Keratinocyte (primary cell): ENCODE results near the gene IL15. TPM values are rescaled to one million over a fixed set of nuclear protein-coding genes. Genes with fewer than 3 reads are reported as not detected.

Source experiments
- DNase-seq: peaks from one replicate; pipeline ENCODE4 v3.0.0-alpha.2; 2011; ENCODE audit warnings: low read depth, missing footprints, low spot score
- FAIRE-seq: peaks from 2 replicates; lab custom pipeline; 2011; peaks lifted over from hg19 to GRCh38; lab: Jason Lieb, UNC
- H2AFZ ChIP-seq: 2 replicates; pipeline ENCODE4 v1.6.0; 2012; ENCODE audit warnings: low read length, control low read depth, inconsistent platforms; ENCODE audit not compliant: control insufficient read depth
- H3K27ac ChIP-seq: 2 replicates; pipeline ENCODE4 v1.5.1; 2011; ENCODE audit warnings: low read length; ENCODE audit not compliant: control insufficient read depth, insufficient read depth
- H3K27me3 ChIP-seq: 3 replicates; pipeline ENCODE4 v1.6.0; 2011; ENCODE audit warnings: low read length; ENCODE audit not compliant: control insufficient read depth, insufficient read depth; ENCODE audit errors: extremely low read depth
- H3K36me3 ChIP-seq, 2 experiments: 2 replicates in 1 of 2; 3 replicates in 1 of 2; pipeline ENCODE4 v1.5.1; 2011; ENCODE audit warnings: low read length in 2 of 2, mild to moderate bottlenecking in 1 of 2; ENCODE audit not compliant: control insufficient read depth in 2 of 2, insufficient read depth in 2 of 2; ENCODE audit errors: extremely low read depth in 1 of 2
- H3K4me1 ChIP-seq: 3 replicates; pipeline ENCODE4 v1.5.1; 2011; ENCODE audit warnings: low read length; ENCODE audit not compliant: control insufficient read depth, insufficient read depth; ENCODE audit errors: extremely low read depth
- H3K4me2 ChIP-seq: 3 replicates; pipeline ENCODE4 v1.6.0; 2011; ENCODE audit warnings: low read depth, low read length; ENCODE audit not compliant: control insufficient read depth, insufficient read depth; ENCODE audit errors: extremely low read depth
- H3K4me3 ChIP-seq, 3 experiments: fragments of 200-600 bp in 1 of 3; sonication (generic) in 1 of 3; 2 replicates in 2 of 3; 3 replicates in 1 of 3; pipeline ENCODE4 v1.5.1; 2011 to 2016; ENCODE audit warnings: low read length in 3 of 3, mild to moderate bottlenecking in 3 of 3, control low read depth in 2 of 3, inconsistent platforms in 1 of 3, low read depth in 1 of 3, mixed read lengths in 1 of 3, mixed run types in 1 of 3, moderate library complexity in 1 of 3; ENCODE audit not compliant: control insufficient read depth in 2 of 3, insufficient read depth in 2 of 3; ENCODE audit errors: extremely low read depth in 1 of 3
- H3K79me2 ChIP-seq: 2 replicates; pipeline ENCODE4 v1.6.0; 2012; ENCODE audit warnings: low read length; ENCODE audit not compliant: control insufficient read depth, insufficient read depth
- H3K9ac ChIP-seq: 3 replicates; pipeline ENCODE4 v1.6.0; 2011; ENCODE audit warnings: low read length; ENCODE audit not compliant: control insufficient read depth, insufficient read depth; ENCODE audit errors: extremely low read depth
- H3K9me1 ChIP-seq: 3 replicates; pipeline ENCODE4 v1.6.0; 2011; ENCODE audit warnings: low read length; ENCODE audit not compliant: control insufficient read depth, insufficient read depth; ENCODE audit errors: extremely low read depth
- H3K9me3 ChIP-seq: 2 replicates; pipeline ENCODE4 v1.5.1; 2012; ENCODE audit warnings: low read depth, low read length; ENCODE audit not compliant: control insufficient read depth
- H4K20me1 ChIP-seq: 3 replicates; pipeline ENCODE4 v1.6.0; 2011; ENCODE audit warnings: low read length; ENCODE audit not compliant: control insufficient read depth, insufficient read depth; ENCODE audit errors: extremely low read depth
- EZH2 ChIP-seq: IDR thresholded peaks from one replicate; pipeline ENCODE4 v1.6.1; 2012; ENCODE audit warnings: inconsistent platforms, mild to moderate bottlenecking, low read length, moderate library complexity
- dilution Hi-C: fragments of 300-500 bp; cut with MboI; formaldehyde crosslinking; loops from one replicate; pipeline ENCODE4 v1.7.0; 2020; ENCODE audit warnings: low sequenced_read_pairs; ENCODE audit not compliant: extremely low pct_ligation_motif_present
- polyA plus RNA-seq, 5 experiments: library from polyadenylated mRNA; depleted of rRNA in 3 of 5; stranded (reverse) in 3 of 5; stranded (forward) in 1 of 5; unstranded in 1 of 5; fragments of >200 nt; gene quantifications; 1 replicate in 1 of 5; 2 replicates in 3 of 5; 3 replicates in 1 of 5; pipeline versions ENCODE4 v1.2.1 to v1.2.3, GENCODE V29; 2011 to 2012; ENCODE audit warnings: missing spikeins in 2 of 5, low read depth in 1 of 5, low replicate concordance in 1 of 5
- TF ChIP-seq, protein P1 (sequence below), 3 experiments: IDR thresholded peaks in 1 of 3; conservative IDR thresholded peaks in 1 of 3; optimal IDR thresholded peaks in 1 of 3; 2 replicates in 2 of 3; 3 replicates in 1 of 3; pipeline versions ENCODE3 to v1.5.1; 2011; ENCODE audit warnings: low read length in 3 of 3, mild to moderate bottlenecking in 3 of 3, moderate library complexity in 2 of 3, control low read depth in 1 of 3, inconsistent platforms in 1 of 3; ENCODE audit not compliant: insufficient read depth in 2 of 3; ENCODE audit errors: extremely low read depth in 1 of 3

Gene IL15
- polyA plus RNA-seq, 1 donor (not counting 4 experiments of a cell fraction or from before 2014, with no cell fraction given): 1.4 TPM

DNA sequence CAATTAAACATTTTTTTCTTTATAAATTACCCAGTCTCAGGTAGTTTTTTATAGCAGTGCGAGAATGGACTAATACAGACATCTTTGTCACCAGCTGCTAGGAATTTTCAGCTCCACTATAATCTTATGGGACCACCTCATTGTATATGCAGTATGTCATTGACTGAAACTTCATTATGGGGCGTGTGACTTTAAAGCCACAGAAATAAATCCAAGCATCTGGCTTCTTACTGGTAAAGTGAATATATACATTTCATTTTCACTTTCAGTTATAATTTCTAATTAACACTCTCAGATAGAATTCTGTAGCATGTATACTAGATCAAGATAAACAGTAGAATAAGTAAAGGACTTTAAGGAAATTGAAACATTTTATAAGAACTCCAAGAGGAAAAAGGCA is 21.9 kb downstream of the IL15 start:
- Histone ChIP-seq H3K27me3 (no peaks in the 10 kb centered on the region), H3K4me1 (no peaks in the 10 kb centered on the region), H3K27ac (no peak overlapping the region), H3K4me2 (no peak overlapping the region), H3K9me1 (no peaks in the 10 kb centered on the region), H3K9ac (no peak overlapping the region), H3K9me3 (no peaks in the 10 kb centered on the region), H3K36me3 (no peaks in the 10 kb centered on the region), H3K79me2 (no peaks in the 10 kb centered on the region), H4K20me1 (no peaks in the 10 kb centered on the region), H2AFZ (no peak overlapping the region), H3K4me3 (no peak overlapping the region)
- DNase-seq (no peak), FAIRE-seq (no peak)
- dilution Hi-C loops: no loop called here
- TF ChIP-seq, protein P1, sequence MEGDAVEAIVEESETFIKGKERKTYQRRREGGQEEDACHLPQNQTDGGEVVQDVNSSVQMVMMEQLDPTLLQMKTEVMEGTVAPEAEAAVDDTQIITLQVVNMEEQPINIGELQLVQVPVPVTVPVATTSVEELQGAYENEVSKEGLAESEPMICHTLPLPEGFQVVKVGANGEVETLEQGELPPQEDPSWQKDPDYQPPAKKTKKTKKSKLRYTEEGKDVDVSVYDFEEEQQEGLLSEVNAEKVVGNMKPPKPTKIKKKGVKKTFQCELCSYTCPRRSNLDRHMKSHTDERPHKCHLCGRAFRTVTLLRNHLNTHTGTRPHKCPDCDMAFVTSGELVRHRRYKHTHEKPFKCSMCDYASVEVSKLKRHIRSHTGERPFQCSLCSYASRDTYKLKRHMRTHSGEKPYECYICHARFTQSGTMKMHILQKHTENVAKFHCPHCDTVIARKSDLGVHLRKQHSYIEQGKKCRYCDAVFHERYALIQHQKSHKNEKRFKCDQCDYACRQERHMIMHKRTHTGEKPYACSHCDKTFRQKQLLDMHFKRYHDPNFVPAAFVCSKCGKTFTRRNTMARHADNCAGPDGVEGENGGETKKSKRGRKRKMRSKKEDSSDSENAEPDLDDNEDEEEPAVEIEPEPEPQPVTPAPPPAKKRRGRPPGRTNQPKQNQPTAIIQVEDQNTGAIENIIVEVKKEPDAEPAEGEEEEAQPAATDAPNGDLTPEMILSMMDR (optimal IDR thresholded peaks at IDR 0.05 in 1 of 3, IDR thresholded peaks at IDR 0.05 in 1 of 3, conservative IDR thresholded peaks at IDR 0.05 in 1 of 3; ENCODE audit: extremely low read depth in 1 of 3, insufficient read depth in 2 of 3, low read length in 3 of 3): no peak
- no peak for TF ChIP-seq EZH2

DNA sequence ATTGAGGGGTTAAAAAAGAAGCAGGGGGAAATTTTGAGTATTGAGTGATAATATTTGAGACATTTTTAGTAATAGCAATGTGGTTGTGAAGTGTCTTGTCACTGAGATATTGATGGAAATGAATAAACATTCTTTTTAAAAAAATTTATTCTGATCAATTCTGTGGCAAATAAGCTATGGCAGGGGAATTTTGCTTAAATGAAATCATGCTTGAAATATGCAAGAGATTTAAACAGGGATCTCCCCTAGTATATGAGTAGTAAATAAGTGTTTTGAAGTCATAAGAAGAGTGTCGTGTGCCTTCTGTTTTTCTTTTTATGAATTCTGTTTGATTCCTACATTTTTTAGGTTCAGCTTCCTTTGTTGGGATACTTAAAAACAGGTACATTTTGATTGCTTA is 23.2 kb downstream of the IL15 start:
- Histone ChIP-seq H3K79me2 (no peaks in the 10 kb centered on the region), H3K4me2 (no peak overlapping the region), H3K9me3 (no peaks in the 10 kb centered on the region), H4K20me1 (no peaks in the 10 kb centered on the region), H3K27me3 (no peaks in the 10 kb centered on the region), H3K9me1 (no peaks in the 10 kb centered on the region), H2AFZ (no peak overlapping the region), H3K4me3 (no peak overlapping the region), H3K9ac (no peak overlapping the region), H3K27ac (no peak overlapping the region), H3K36me3 (no peaks in the 10 kb centered on the region), H3K4me1 (no peaks in the 10 kb centered on the region)
- TF ChIP-seq, protein P1 (optimal IDR thresholded peaks at IDR 0.05 in 1 of 3, IDR thresholded peaks at IDR 0.05 in 1 of 3, conservative IDR thresholded peaks at IDR 0.05 in 1 of 3; ENCODE audit: extremely low read depth in 1 of 3, insufficient read depth in 2 of 3, low read length in 3 of 3): no peak
- TF ChIP-seq EZH2: no peak
- FAIRE-seq (no peak), DNase-seq (no peak)
- dilution Hi-C loops: no loop called here
